ENCODE data around the gene TGM6. TPM values are rescaled to one million over a fixed set of nuclear protein-coding genes. Genes with fewer than 3 reads are reported as not detected.
"Not testable (repeated sequence)": the region's sequence is repeated elsewhere in the genome, so short reads cannot be mapped to it uniquely, and the experiment has no call there.

Gene TGM6
- total and polyA plus RNA-seq, 8 donors = not detected

- Histone ChIP-seq H3K36me3 (no peaks in the 10 kb centered on the region), H3K4me3 (no peak overlapping the region), H3K27me3 (peaks cover 0 to 2% (median 0%) of the 10 kb centered on the region in 3 donors), H3K9me3 (peaks cover 0 to 24% (median 20%) of the 10 kb centered on the region in 4 donors), H3K4me1 (no peaks in the 10 kb centered on the region), H3K27ac (no peak overlapping the region)
- no peak for DNase-seq
- intact Hi-C loops (cut with DNase I; ENCODE audit: low total_unique reads) = no loop called here
- 33 to 50% (median 43%) methylated on average over 1 of the region's 1 CpG for WGBS, 5 donors
- TF ChIP-seq EP300 (IDR thresholded peaks at IDR 0.05) (no peak), CTCF (IDR thresholded peaks at IDR 0.05) (no peak), POLR2A (IDR thresholded peaks at IDR 0.05) (no peak), POLR2AphosphoS5 (IDR thresholded peaks at IDR 0.05) (no peak)
These were observed 25.0 kb downstream of the TGM6 start for GRCh38 chr20:2405693-2406065.

- intact Hi-C loops (cut with DNase I; ENCODE audit: low total_unique reads) = not testable (repeated sequence)
These were observed 26.7 kb downstream of the TGM6 start for GRCh38 chr20:2407355-2407754.

GRCh38 chr20:2408111-2408510, 27.4 kb downstream of the TGM6 start:
- no peak for TF ChIP-seq POLR2A (IDR thresholded peaks at IDR 0.05)
- no peak for TF ChIP-seq POLR2AphosphoS5 (IDR thresholded peaks at IDR 0.05)
- TF ChIP-seq EP300 (IDR thresholded peaks at IDR 0.05) = no peak
- no peak for TF ChIP-seq CTCF (IDR thresholded peaks at IDR 0.05)
- no peak overlapping the region for H3K27ac ChIP-seq
- no peak for DNase-seq
- intact Hi-C loops (cut with DNase I; ENCODE audit: low total_unique reads) = no loop called here
- H3K4me3 ChIP-seq = no peak overlapping the region
- peaks cover 0 to 24% (median 20%) of the 10 kb centered on the region in 4 donors for H3K9me3 ChIP-seq
- H3K4me1 ChIP-seq = no peaks in the 10 kb centered on the region
- H3K27me3 ChIP-seq = peaks cover 0 to 2% (median 0%) of the 10 kb centered on the region in 3 donors
- WGBS, 5 donors = 89 to 100% (median 97%) methylated on average over 1 of the region's 1 CpG
- no peaks in the 10 kb centered on the region for H3K36me3 ChIP-seq

More at GRCh38 chr20:2407355-2407754, 26.7 kb downstream of the TGM6 start:
- not testable (repeated sequence) for H3K4me3 ChIP-seq, H3K27ac ChIP-seq, DNase-seq, H3K4me1 ChIP-seq, H3K27me3 ChIP-seq, H3K36me3 ChIP-seq
- WGBS, 5 donors = 75 to 92% (median 80%) methylated on average over 7 of the region's 7 CpGs
- peaks cover 0 to 24% (median 20%) of the 10 kb centered on the region in 4 donors for H3K9me3 ChIP-seq

DNA sequence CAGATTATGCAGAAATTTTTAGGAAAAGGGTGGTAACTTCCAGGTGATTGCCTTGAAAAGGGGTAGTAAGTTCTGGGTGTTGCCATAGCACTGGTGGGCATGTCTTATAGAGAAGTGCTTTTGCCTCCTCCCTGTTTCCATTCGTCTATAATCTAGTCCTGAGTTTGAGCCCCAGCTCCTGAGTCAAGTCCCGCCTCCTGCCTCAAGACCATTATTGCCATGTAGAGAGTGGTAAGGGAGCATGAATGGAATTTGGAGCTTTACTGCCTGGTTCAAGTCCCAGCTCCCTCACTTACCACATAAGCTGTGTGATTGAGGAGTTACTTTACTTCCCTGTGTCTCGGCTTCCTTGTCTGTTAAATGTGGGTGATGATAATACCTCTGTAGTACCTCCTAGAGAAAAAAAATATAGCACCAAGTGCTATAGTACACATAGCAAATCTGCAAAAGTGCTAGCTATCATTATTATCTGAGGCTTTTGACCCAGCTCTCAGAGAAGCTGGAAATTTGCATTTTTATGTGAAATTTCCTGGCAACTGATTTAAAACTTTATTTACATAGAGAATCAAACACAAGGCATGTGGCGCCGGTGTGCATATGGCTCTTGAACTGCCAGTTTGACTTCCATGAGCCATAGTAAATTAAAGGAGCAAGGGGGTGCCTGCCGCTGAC, 36.0 kb downstream of the TGM6 start:
- H3K27ac ChIP-seq = no peak overlapping the region
- H3K9me3 ChIP-seq = no peaks in the 10 kb centered on the region
- TF ChIP-seq POLR2AphosphoS5 (IDR thresholded peaks at IDR 0.05) (no peak), EP300 (IDR thresholded peaks at IDR 0.05) (no peak), POLR2A (IDR thresholded peaks at IDR 0.05) (no peak), CTCF (IDR thresholded peaks at IDR 0.05) (no peak)
- no peaks in the 10 kb centered on the region for H3K36me3 ChIP-seq
- no peak for DNase-seq
- intact Hi-C loops (cut with DNase I; ENCODE audit: low total_unique reads) = no loop called here
- H3K4me1 ChIP-seq = no peaks in the 10 kb centered on the region
- 65 to 73% (median 67%) methylated on average over 6 of the region's 6 CpGs for WGBS, 5 donors
- no peak overlapping the region for H3K4me3 ChIP-seq
- H3K27me3 ChIP-seq = peaks cover 0 to 5% (median 0%) of the 10 kb centered on the region in 3 donors

- Histone ChIP-seq H3K27ac (no peak overlapping the region), H3K36me3 (no peaks in the 10 kb centered on the region), H3K4me3 (no peak overlapping the region), H3K9me3 (no peaks in the 10 kb centered on the region), H3K27me3 (peaks cover 0 to 5% (median 0%) of the 10 kb centered on the region in 3 donors), H3K4me1 (no peaks in the 10 kb centered on the region)
- TF ChIP-seq EP300 (IDR thresholded peaks at IDR 0.05) (no peak), POLR2AphosphoS5 (IDR thresholded peaks at IDR 0.05) (no peak), POLR2A (IDR thresholded peaks at IDR 0.05) (no peak), CTCF (IDR thresholded peaks at IDR 0.05) (no peak)
- WGBS, 5 donors = 82 to 89% (median 83%) methylated on average over 9 to 14 of the region's 14 CpGs
- DNase-seq = no peak
- intact Hi-C loops (cut with DNase I; ENCODE audit: low total_unique reads) = no loop called here
These were observed 36.5 kb downstream of the TGM6 start for GRCh38 chr20:2417213-2417541.

All from stomach (tissue), 9 donors.